Fibroblast of mammary gland (primary cell): ENCODE results near the gene THRB.

ENCODE experiments used
- DNase-seq: peaks from one replicate; pipeline ENCODE4 v3.0.0-alpha.2; 2010; ENCODE audit warnings: low read depth
- H3K4me3 ChIP-seq: 2 replicates; pipeline ENCODE4 v1.5.1; 2011; ENCODE audit warnings: low read depth, mild to moderate bottlenecking, low read length, moderate library complexity; ENCODE audit not compliant: control insufficient read depth
- CTCF ChIP-seq: conservative IDR thresholded peaks from 2 replicates; pipeline ENCODE4 v1.5.1; 2011; ENCODE audit warnings: low read depth, low read length, inconsistent platforms; ENCODE audit not compliant: control insufficient read depth, insufficient read depth

THRB gene

GRCh38 chr3:24198728-24199127, 295.9 kb downstream of the THRB start:
- no peak for DNase-seq
- TF ChIP-seq CTCF = no peak
- no peak overlapping the region for H3K4me3 ChIP-seq

GRCh38 chr3:24197809-24198208, 296.8 kb downstream of the THRB start:
- TF ChIP-seq CTCF = no peak
- DNase-seq = no peak
- H3K4me3 ChIP-seq = no peak overlapping the region

- peak; percentile 69 for DNase-seq
- TF ChIP-seq CTCF = no peak
- no peak overlapping the region for H3K4me3 ChIP-seq
Observed at GRCh38 chr3:24196526-24196925, 298.1 kb downstream of the THRB start.

GRCh38 chr3:24195504-24196230, 299.0 kb downstream of the THRB start:
- DNase-seq = peak; percentile 43
- TF ChIP-seq CTCF = no peak

GRCh38 chr3:24192469-24193056, 302.1 kb downstream of the THRB start:
- H3K4me3 ChIP-seq = no peak overlapping the region
- DNase-seq = no peak
- no peak for TF ChIP-seq CTCF

More at GRCh38 chr3:24195504-24196230, 299.0 kb downstream of the THRB start:
- H3K4me3 ChIP-seq = no peak overlapping the region

GRCh38 chr3:24191801-24192403, 302.7 kb downstream of the THRB start:
- H3K4me3 ChIP-seq = no peak overlapping the region
- no peak for TF ChIP-seq CTCF
- no peak for DNase-seq
